ENCODE results near the gene PDE4D. TPM values are rescaled to one million over a fixed set of nuclear protein-coding genes. Genes with fewer than 3 reads are reported as not detected.

The PDE4D gene
- total RNA-seq, 1 experiment from 2014 or later = 2.1 TPM

DNA sequence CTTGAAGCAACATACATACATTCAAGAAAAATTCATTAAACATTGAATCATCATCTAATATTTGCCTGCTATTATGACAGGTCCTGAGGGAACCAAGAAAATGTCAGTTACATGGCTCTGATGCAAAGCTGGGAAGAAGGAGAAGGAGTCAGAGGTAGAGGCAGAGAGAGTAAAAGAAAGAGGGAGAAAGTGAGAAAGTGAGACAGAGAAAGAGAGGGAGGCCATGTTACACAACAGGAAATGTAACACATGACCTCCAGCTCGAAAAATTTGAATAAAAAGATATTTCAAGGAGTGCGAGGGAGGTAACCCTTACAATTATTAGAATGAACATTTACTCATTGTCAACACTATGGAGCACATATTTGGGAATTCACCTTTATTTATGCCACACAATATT lies 189.7 kb downstream of the PDE4D start:
- no peak overlapping the region for H2AK5ac ChIP-seq (ENCODE audit: insufficient read length, low read length)
- TF ChIP-seq, protein P1, sequence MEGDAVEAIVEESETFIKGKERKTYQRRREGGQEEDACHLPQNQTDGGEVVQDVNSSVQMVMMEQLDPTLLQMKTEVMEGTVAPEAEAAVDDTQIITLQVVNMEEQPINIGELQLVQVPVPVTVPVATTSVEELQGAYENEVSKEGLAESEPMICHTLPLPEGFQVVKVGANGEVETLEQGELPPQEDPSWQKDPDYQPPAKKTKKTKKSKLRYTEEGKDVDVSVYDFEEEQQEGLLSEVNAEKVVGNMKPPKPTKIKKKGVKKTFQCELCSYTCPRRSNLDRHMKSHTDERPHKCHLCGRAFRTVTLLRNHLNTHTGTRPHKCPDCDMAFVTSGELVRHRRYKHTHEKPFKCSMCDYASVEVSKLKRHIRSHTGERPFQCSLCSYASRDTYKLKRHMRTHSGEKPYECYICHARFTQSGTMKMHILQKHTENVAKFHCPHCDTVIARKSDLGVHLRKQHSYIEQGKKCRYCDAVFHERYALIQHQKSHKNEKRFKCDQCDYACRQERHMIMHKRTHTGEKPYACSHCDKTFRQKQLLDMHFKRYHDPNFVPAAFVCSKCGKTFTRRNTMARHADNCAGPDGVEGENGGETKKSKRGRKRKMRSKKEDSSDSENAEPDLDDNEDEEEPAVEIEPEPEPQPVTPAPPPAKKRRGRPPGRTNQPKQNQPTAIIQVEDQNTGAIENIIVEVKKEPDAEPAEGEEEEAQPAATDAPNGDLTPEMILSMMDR (conservative IDR thresholded peaks at IDR 0.05) = no peak

More for the DNA sequence above, 189.7 kb downstream of the PDE4D start:
- H4K5ac ChIP-seq (ENCODE audit: insufficient read length, low read depth, low read length) = no peak overlapping the region
- H2BK12ac ChIP-seq (ENCODE audit: insufficient read length, low read depth, low read length) = no peak overlapping the region
- no peaks in the 10 kb centered on the region for H4K20me1 ChIP-seq (ENCODE audit: control insufficient read depth, insufficient read depth, insufficient read length)
- H3K27me3 Mint-ChIP-seq (ENCODE audit: low read depth) = no peaks in the 10 kb centered on the region
- H3K27me3 ChIP-seq (ENCODE audit: insufficient read depth, low read length) = no peaks in the 10 kb centered on the region
- H3K4me1 Mint-ChIP-seq = peaks cover 46 to 54% of the 10 kb centered on the region in 2 experiments
- no peak for DNase-seq
- H3K18ac ChIP-seq (ENCODE audit: insufficient read length, low read depth, low read length) = no peak overlapping the region
- H3K79me1 ChIP-seq (ENCODE audit: insufficient read depth, low read depth, low read length, poor library complexity, severe bottlenecking) = no peaks in the 10 kb centered on the region
- H3K4me3 Mint-ChIP-seq = no peak overlapping the region
- H3K9me3 ChIP-seq (ENCODE audit: control insufficient read depth, low read depth, low read length) = no peaks in the 10 kb centered on the region
- peaks cover 0 to 4% (median 4%) of the 10 kb centered on the region in 3 experiments; a peak in 2 of 7 replicates for H3K36me3 Mint-ChIP-seq (ENCODE audit: insufficient read depth in 1 of 3, low read depth in 3 of 3)
- no peak overlapping the region for H3K9ac ChIP-seq (ENCODE audit: extremely low read depth, insufficient read length, low read length)
- no peak overlapping the region for H3K23ac ChIP-seq (ENCODE audit: insufficient read length, low read depth, low read length)
- no peak overlapping the region for H2BK20ac ChIP-seq (ENCODE audit: low read depth, low read length, poor library complexity, severe bottlenecking)
- H3K4ac ChIP-seq (ENCODE audit: low read depth, low read length) = no peak overlapping the region
- no peak overlapping the region for H2BK5ac ChIP-seq (ENCODE audit: insufficient read length, low read length)
- H3K27ac Mint-ChIP-seq = peak overlapping the region in 1 of 3 experiments; percentile 19; a peak in 1 of 7 replicates
- H3K27ac ChIP-seq (ENCODE audit: insufficient read length, low read depth, low read length) = no peak overlapping the region
- peaks cover 6% of the 10 kb centered on the region for H3K4me1 ChIP-seq (ENCODE audit: insufficient read depth, low read length)
- no peak overlapping the region for H4K91ac ChIP-seq (ENCODE audit: insufficient read length, low read depth, low read length)
- no peaks in the 10 kb centered on the region for H3K79me2 ChIP-seq (ENCODE audit: insufficient read depth, low read length)
- H3T11ph ChIP-seq (ENCODE audit: low read length) = no peak overlapping the region
- no peaks in the 10 kb centered on the region for H3K23me2 ChIP-seq (ENCODE audit: insufficient read length, low read depth, low read length, poor library complexity, severe bottlenecking)
- H3K56ac ChIP-seq (ENCODE audit: insufficient read length, low read depth, low read length) = no peak overlapping the region
- H2AFZ ChIP-seq (ENCODE audit: low read length) = no peak overlapping the region
- H3K9me3 Mint-ChIP-seq = 0 out of 5 replicates have a peak, but pooled peaks cover 0 to 4% of the 10 kb centered on the region in 2 experiments
- WGBS (ENCODE audit: extremely low coverage, insufficient read length, low lambda C conversion rate) = no CpG with 5 or more reads among the region's 2 CpGs
- H4K8ac ChIP-seq (replicated peaks; ENCODE audit: insufficient read length, low read depth, low read length) = no peak overlapping the region
- H2BK15ac ChIP-seq (ENCODE audit: low read depth, low read length) = no peak overlapping the region
- no peak overlapping the region for H3K14ac ChIP-seq (ENCODE audit: insufficient read depth, low read length)
- no peak overlapping the region for H2BK120ac ChIP-seq (ENCODE audit: low read depth, low read length, poor library complexity, severe bottlenecking)
- no peak overlapping the region for H3K4me2 ChIP-seq (ENCODE audit: insufficient read depth, insufficient read length, low read length)
